Measurements from ENCODE around the gene CDK16. TPM values are rescaled to one million over a fixed set of nuclear protein-coding genes. Genes with fewer than 3 reads are reported as not detected.
A peak's percentile ranks its signal among the peaks of the same experiment; 100 is the strongest.

The CDK16 gene
- total and polyA plus RNA-seq, 2 of the 4 experiments (the other 2 are of a cell fraction): 85.3 to 106 TPM

DNA sequence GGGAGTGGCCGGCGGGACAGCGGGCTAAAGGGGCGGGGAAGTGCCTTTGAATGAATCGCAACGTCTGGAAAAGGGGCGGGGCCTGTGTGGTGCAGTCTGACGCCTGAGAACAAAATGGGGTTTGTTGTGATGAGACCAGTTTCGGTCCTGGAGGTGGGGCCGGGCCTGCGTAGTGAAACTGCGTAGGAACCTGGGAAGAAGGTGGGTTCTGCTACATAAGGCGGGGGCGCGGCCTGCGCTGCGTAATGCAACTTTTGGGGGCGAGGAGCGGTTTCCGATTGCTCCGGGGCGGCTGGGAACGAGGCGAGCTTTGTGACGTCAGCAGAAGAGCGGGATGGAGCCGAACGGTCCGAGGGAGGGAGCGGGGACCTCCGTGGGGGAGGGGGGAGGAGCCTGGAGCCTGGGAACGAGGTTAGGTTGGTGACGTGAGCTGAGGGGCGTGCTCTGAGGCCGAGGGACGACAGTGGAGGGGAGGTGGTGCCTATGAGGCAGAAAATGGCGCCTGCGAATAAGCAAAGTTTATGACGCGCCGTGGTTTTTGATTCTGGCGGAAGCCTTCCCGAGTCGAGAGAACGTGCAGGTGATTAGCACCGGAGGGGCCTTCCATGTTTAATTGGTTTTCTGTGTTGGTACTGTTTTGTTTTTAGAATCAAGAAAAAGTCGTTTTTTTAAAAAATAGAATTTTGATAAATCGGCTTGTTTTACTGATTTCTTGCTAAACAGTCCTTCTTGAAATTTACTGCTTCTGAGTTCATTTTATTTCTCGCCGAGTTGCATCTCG is 15.0 kb downstream of the CDK16 start (continued):
- TF ChIP-seq, protein P1, sequence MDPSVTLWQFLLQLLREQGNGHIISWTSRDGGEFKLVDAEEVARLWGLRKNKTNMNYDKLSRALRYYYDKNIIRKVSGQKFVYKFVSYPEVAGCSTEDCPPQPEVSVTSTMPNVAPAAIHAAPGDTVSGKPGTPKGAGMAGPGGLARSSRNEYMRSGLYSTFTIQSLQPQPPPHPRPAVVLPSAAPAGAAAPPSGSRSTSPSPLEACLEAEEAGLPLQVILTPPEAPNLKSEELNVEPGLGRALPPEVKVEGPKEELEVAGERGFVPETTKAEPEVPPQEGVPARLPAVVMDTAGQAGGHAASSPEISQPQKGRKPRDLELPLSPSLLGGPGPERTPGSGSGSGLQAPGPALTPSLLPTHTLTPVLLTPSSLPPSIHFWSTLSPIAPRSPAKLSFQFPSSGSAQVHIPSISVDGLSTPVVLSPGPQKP (IDR thresholded peaks at IDR 0.05; ENCODE audit: borderline replicate concordance, low read depth, low read length): no peak

DNA sequence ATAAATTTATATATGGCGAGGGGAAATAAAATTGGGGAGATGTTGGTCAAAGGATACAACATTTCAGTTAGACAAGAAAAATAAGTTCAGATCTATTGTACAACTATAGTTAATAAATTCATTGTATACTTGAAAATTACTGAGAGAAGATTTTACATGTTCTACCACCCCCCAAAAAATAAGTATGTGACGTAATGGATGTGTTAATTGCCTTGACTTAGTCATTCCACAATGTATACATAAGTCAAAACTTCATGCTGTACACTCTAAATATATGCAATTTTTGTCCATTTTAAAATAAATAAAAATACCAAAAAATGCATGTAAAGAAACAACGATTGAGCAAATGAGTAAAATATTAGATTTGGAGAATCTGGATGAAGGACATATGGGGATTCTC is 16.1 kb downstream of the CDK16 start:
- Histone ChIP-seq H4K8ac (ENCODE audit: low read depth in 2 of 2, low read length in 2 of 2) (no peak overlapping the region), H2BK5ac (ENCODE audit: low read depth, low read length, poor library complexity, severe bottlenecking) (peak overlapping the region; percentile 87), H2AFZ (replicated peaks; ENCODE audit: low read length, poor library complexity) (no peak overlapping the region), H3K9ac (ENCODE audit: low read depth, low read length) (no peak overlapping the region), H2AK9ac (replicated peaks; ENCODE audit: low read depth, low read length, poor library complexity) (no peak overlapping the region), H3K27me3 (ENCODE audit: control insufficient read depth, insufficient read depth, low read length) (peaks cover 14% of the 10 kb centered on the region), H3K79me1 (ENCODE audit: low read depth in 1 of 2, low read length in 2 of 2) (peaks cover 8 to 26% of the 10 kb centered on the region in 2 experiments), H3K14ac (replicated peaks; ENCODE audit: low read depth, low read length) (no peak overlapping the region), H4K20me1 (ENCODE audit: insufficient read depth, low read length) (peaks cover 24% of the 10 kb centered on the region; the same call in 1 of the 2 replicates), H3K36me3 (ENCODE audit: control insufficient read depth, insufficient read depth, low read length) (peaks cover 5% of the 10 kb centered on the region), H4K5ac (ENCODE audit: low read depth, low read length) (no peak overlapping the region), H3K4me1 (ENCODE audit: control insufficient read depth, insufficient read depth, low read length) (0 out of 2 replicates have a peak, but pooled peaks cover 1% of the 10 kb centered on the region), H2AK5ac (ENCODE audit: low read depth, low read length) (no peak overlapping the region), H3K4ac (ENCODE audit: low read depth, low read length) (no peak overlapping the region), H2BK20ac (ENCODE audit: low read depth, low read length) (no peak overlapping the region), H3K18ac (ENCODE audit: low read depth, low read length) (no peak overlapping the region), H3K27ac (ENCODE audit: insufficient read depth, low read length) (no peak overlapping the region), H2BK120ac (ENCODE audit: low read depth, low read length) (no peak overlapping the region), H3K4me2 (ENCODE audit: low read depth, low read length) (peak overlapping the region; percentile 60; the same call in 1 of the 2 replicates), H3K9me1 (ENCODE audit: insufficient read depth, low read length) (peaks cover 8% of the 10 kb centered on the region; the same call in 1 of the 2 replicates), H3K4me3 (ENCODE audit: insufficient read depth, low read depth, low read length) (no peak overlapping the region), H2BK15ac (ENCODE audit: low read depth, low read length) (no peak overlapping the region), H3K23ac (ENCODE audit: low read depth, low read length) (no peak overlapping the region), H4K91ac (ENCODE audit: insufficient read depth, low read depth, low read length) (no peak overlapping the region), H3K56ac (ENCODE audit: extremely low read depth, insufficient read depth, low read length) (no peak overlapping the region), H3K9me3 (ENCODE audit: control insufficient read depth, insufficient read depth, low read length) (no peaks in the 10 kb centered on the region)
- CTCF ChIA-PET: no interaction called here
- ATAC-seq (ENCODE audit: low read depth) (no peak), DNase-seq (peak; percentile 52)
- BruUV-seq (replicated peaks): no TSS peak
- dilution Hi-C loops (cut with HindIII; ENCODE audit: low sequenced_read_pairs, unreplicated experiment) (no loop called here), intact Hi-C loops (cut with micrococcal nuclease) (loop anchor here (5.0 kb wide), 1 partner anchor 148 kb away; no protein-coding TSS in a partner anchor), in situ Hi-C loops (cut with MboI; ENCODE audit: low sequenced_read_pairs) (no loop called here)
- no CpG with 5 or more reads among the region's 3 CpGs for WGBS, 2 experiments (ENCODE audit: extremely low coverage in 2 of 2, insufficient read length in 1 of 2)
- TF ChIP-seq MAFK (IDR thresholded peaks at IDR 0.05; ENCODE audit: low read depth, low read length) (no peak), CEBPB (IDR thresholded peaks at IDR 0.05; ENCODE audit: low read depth, low read length) (no peak), RFX5 (IDR thresholded peaks at IDR 0.05; ENCODE audit: low read depth, low read length) (no peak), BHLHE40 (IDR thresholded peaks at IDR 0.05; ENCODE audit: low read depth, low read length) (no peak), MAZ (IDR thresholded peaks at IDR 0.05; ENCODE audit: borderline replicate concordance, low read depth, low read length) (no peak)
- TF ChIP-seq, protein P2, sequence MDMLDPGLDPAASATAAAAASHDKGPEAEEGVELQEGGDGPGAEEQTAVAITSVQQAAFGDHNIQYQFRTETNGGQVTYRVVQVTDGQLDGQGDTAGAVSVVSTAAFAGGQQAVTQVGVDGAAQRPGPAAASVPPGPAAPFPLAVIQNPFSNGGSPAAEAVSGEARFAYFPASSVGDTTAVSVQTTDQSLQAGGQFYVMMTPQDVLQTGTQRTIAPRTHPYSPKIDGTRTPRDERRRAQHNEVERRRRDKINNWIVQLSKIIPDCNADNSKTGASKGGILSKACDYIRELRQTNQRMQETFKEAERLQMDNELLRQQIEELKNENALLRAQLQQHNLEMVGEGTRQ (IDR thresholded peaks at IDR 0.05; ENCODE audit: low read depth, low read length): no peak
- TF ChIP-seq, protein P1 (IDR thresholded peaks at IDR 0.05; ENCODE audit: borderline replicate concordance, low read depth, low read length): no peak
- POLR2A ChIA-PET (ENCODE audit: unreplicated experiment): no interaction called here
